HUES6 (cell line): ENCODE results near the gene HIVEP3.

ENCODE experiments used
- H3K27ac ChIP-seq: 2 replicates; pipeline ENCODE4 v1.7.0; 2013; ENCODE audit warnings: low read depth, mild to moderate bottlenecking, low read length, inconsistent platforms
- H3K27me3 ChIP-seq: 2 replicates; pipeline ENCODE4 v1.6.1; 2013; ENCODE audit warnings: low read length; ENCODE audit not compliant: control insufficient read depth, insufficient read depth
- H3K36me3 ChIP-seq: 2 replicates; pipeline ENCODE4 v1.6.1; 2013; ENCODE audit warnings: low read length; ENCODE audit not compliant: control insufficient read depth, insufficient read depth
- H3K4me1 ChIP-seq: 2 replicates; pipeline ENCODE4 v1.6.1; 2013; ENCODE audit warnings: low read length; ENCODE audit not compliant: control insufficient read depth, insufficient read depth
- H3K4me3 ChIP-seq: 2 replicates; pipeline ENCODE4 v1.5.1; 2013; ENCODE audit warnings: low read depth, low read length
- H3K9ac ChIP-seq: one replicate; pipeline ENCODE4 v1.6.1; 2013; ENCODE audit warnings: mild to moderate bottlenecking, low read length
- H3K9me3 ChIP-seq: 2 replicates; pipeline ENCODE4 v1.6.1; 2013; ENCODE audit warnings: low read depth, low read length; ENCODE audit not compliant: control insufficient read depth, insufficient read depth

The HIVEP3 gene

GRCh38 chr1:41726899-41727748, 191.6 kb downstream of the HIVEP3 start:
- Histone ChIP-seq H3K27ac (no peak overlapping the region), H3K4me1 (no peaks in the 10 kb centered on the region), H3K9ac (no peak overlapping the region), H3K36me3 (no peaks in the 10 kb centered on the region), H3K4me3 (no peak overlapping the region), H3K27me3 (no peaks in the 10 kb centered on the region), H3K9me3 (no peaks in the 10 kb centered on the region)

- Histone ChIP-seq H3K27ac (no peak overlapping the region), H3K4me1 (no peaks in the 10 kb centered on the region), H3K36me3 (no peaks in the 10 kb centered on the region), H3K4me3 (no peak overlapping the region), H3K9ac (no peak overlapping the region), H3K27me3 (no peaks in the 10 kb centered on the region), H3K9me3 (no peaks in the 10 kb centered on the region)
Measured at GRCh38 chr1:41726292-41726691, 192.4 kb downstream of the HIVEP3 start.

GRCh38 chr1:41724926-41725325, 193.8 kb downstream of the HIVEP3 start:
- no peaks in the 10 kb centered on the region for H3K36me3 ChIP-seq
- H3K27me3 ChIP-seq = no peaks in the 10 kb centered on the region
- H3K9me3 ChIP-seq = no peaks in the 10 kb centered on the region
- no peak overlapping the region for H3K9ac ChIP-seq
- no peak overlapping the region for H3K4me3 ChIP-seq
- H3K4me1 ChIP-seq = no peaks in the 10 kb centered on the region
- no peak overlapping the region for H3K27ac ChIP-seq

- H3K9me3 ChIP-seq = no peaks in the 10 kb centered on the region
- H3K9ac ChIP-seq = no peak overlapping the region
Measured at GRCh38 chr1:41724248-41724647, 194.5 kb downstream of the HIVEP3 start.

GRCh38 chr1:41723786-41724185, 194.9 kb downstream of the HIVEP3 start:
- H3K36me3 ChIP-seq = no peaks in the 10 kb centered on the region
- no peaks in the 10 kb centered on the region for H3K9me3 ChIP-seq
- H3K4me1 ChIP-seq = no peaks in the 10 kb centered on the region
- no peak overlapping the region for H3K4me3 ChIP-seq
- no peak overlapping the region for H3K9ac ChIP-seq
- H3K27ac ChIP-seq = no peak overlapping the region
- H3K27me3 ChIP-seq = no peaks in the 10 kb centered on the region

More at GRCh38 chr1:41724248-41724647, 194.5 kb downstream of the HIVEP3 start:
- H3K4me3 ChIP-seq = no peak overlapping the region
- no peak overlapping the region for H3K27ac ChIP-seq
- H3K36me3 ChIP-seq = no peaks in the 10 kb centered on the region
- no peaks in the 10 kb centered on the region for H3K27me3 ChIP-seq
- no peaks in the 10 kb centered on the region for H3K4me1 ChIP-seq

- Histone ChIP-seq H3K36me3 (no peaks in the 10 kb centered on the region), H3K27ac (no peak overlapping the region), H3K27me3 (no peaks in the 10 kb centered on the region), H3K4me1 (no peaks in the 10 kb centered on the region), H3K9me3 (no peaks in the 10 kb centered on the region), H3K9ac (no peak overlapping the region), H3K4me3 (no peak overlapping the region)
Measured at GRCh38 chr1:41722184-41722583, 196.5 kb downstream of the HIVEP3 start.

GRCh38 chr1:41720861-41721410, 197.8 kb downstream of the HIVEP3 start:
- Histone ChIP-seq H3K4me3 (no peak overlapping the region), H3K9me3 (no peaks in the 10 kb centered on the region), H3K4me1 (no peaks in the 10 kb centered on the region), H3K36me3 (no peaks in the 10 kb centered on the region), H3K9ac (no peak overlapping the region), H3K27ac (no peak overlapping the region), H3K27me3 (no peaks in the 10 kb centered on the region)

GRCh38 chr1:41719590-41719989, 199.1 kb downstream of the HIVEP3 start:
- H3K36me3 ChIP-seq = no peaks in the 10 kb centered on the region
- H3K9me3 ChIP-seq = no peaks in the 10 kb centered on the region
- no peak overlapping the region for H3K27ac ChIP-seq
- H3K4me3 ChIP-seq = no peak overlapping the region
- no peaks in the 10 kb centered on the region for H3K27me3 ChIP-seq
- no peaks in the 10 kb centered on the region for H3K4me1 ChIP-seq
- no peak overlapping the region for H3K9ac ChIP-seq

GRCh38 chr1:41719128-41719527, 199.6 kb downstream of the HIVEP3 start:
- no peak overlapping the region for H3K27ac ChIP-seq
- no peaks in the 10 kb centered on the region for H3K9me3 ChIP-seq
- H3K36me3 ChIP-seq = no peaks in the 10 kb centered on the region
- no peaks in the 10 kb centered on the region for H3K27me3 ChIP-seq
- no peak overlapping the region for H3K4me3 ChIP-seq
- H3K4me1 ChIP-seq = no peaks in the 10 kb centered on the region
- no peak overlapping the region for H3K9ac ChIP-seq

GRCh38 chr1:41718497-41718896, 200.2 kb downstream of the HIVEP3 start:
- no peaks in the 10 kb centered on the region for H3K9me3 ChIP-seq
- H3K4me1 ChIP-seq = peaks cover 5% of the 10 kb centered on the region
- no peak overlapping the region for H3K4me3 ChIP-seq
- no peaks in the 10 kb centered on the region for H3K27me3 ChIP-seq
- no peaks in the 10 kb centered on the region for H3K36me3 ChIP-seq
- no peak overlapping the region for H3K27ac ChIP-seq
- no peak overlapping the region for H3K9ac ChIP-seq

GRCh38 chr1:41716188-41717130, 202.3 kb downstream of the HIVEP3 start:
- H3K9ac ChIP-seq = no peak overlapping the region
- H3K27me3 ChIP-seq = no peaks in the 10 kb centered on the region
- H3K36me3 ChIP-seq = no peaks in the 10 kb centered on the region
- no peak overlapping the region for H3K4me3 ChIP-seq
- H3K27ac ChIP-seq = no peak overlapping the region
- H3K9me3 ChIP-seq = no peaks in the 10 kb centered on the region
- peaks cover 10% of the 10 kb centered on the region for H3K4me1 ChIP-seq
